ENCODE data around the gene KAZALD1. TPM values are rescaled to one million over a fixed set of nuclear protein-coding genes. Genes with fewer than 3 reads are reported as not detected.

KAZALD1 gene
- total RNA-seq, 1 donor from 2014 or later: 1.3 TPM

- Mint-ChIP-seq H3K36me3 (ENCODE audit: insufficient read depth) (no peaks in the 10 kb centered on the region), H3K27ac (no peak overlapping the region), H3K9me3 (ENCODE audit: low read depth) (no peaks in the 10 kb centered on the region), H3K4me1 (ENCODE audit: low read depth) (no peaks in the 10 kb centered on the region), H3K27me3 (peaks cover 82% of the 10 kb centered on the region), H3K4me3 (ENCODE audit: low read depth) (no peak overlapping the region)
- no peak for DNase-seq (ENCODE audit: low spot score, unreplicated experiment)
- TF ChIP-seq CTCF (IDR thresholded peaks at IDR 0.05; ENCODE audit: unreplicated experiment): no peak
Observed at GRCh38 chr10:101075775-101076174, 14.0 kb downstream of the KAZALD1 start.

DNA sequence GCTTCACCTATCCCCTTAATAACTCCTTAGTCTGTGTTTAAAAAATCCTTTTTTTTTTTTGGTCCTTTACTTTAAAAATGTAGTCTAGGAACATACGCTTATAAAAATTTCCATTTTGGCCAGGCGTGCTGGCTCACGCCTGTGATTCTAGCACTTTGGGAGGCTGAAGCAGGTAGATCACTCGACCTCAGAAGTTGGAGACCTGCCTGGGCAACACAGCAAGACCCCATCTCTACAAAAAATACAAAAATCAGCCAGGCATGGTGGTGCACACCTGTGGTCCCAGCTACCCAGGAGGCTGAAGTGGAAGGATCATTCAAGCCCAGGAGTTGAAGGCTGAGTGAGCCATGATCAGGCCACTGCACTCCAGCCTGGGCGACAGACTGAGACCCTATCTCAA is 14.8 kb downstream of the KAZALD1 start:
- DNase-seq (ENCODE audit: low spot score, unreplicated experiment): no peak
- H3K27ac Mint-ChIP-seq: no peak overlapping the region
- peaks cover 85% of the 10 kb centered on the region for H3K27me3 Mint-ChIP-seq
- no peak for TF ChIP-seq CTCF (IDR thresholded peaks at IDR 0.05; ENCODE audit: unreplicated experiment)
- H3K36me3 Mint-ChIP-seq (ENCODE audit: insufficient read depth): no peaks in the 10 kb centered on the region
- no peaks in the 10 kb centered on the region for H3K4me1 Mint-ChIP-seq (ENCODE audit: low read depth)
- H3K9me3 Mint-ChIP-seq (ENCODE audit: low read depth): no peaks in the 10 kb centered on the region
- H3K4me3 Mint-ChIP-seq (ENCODE audit: low read depth): no peak overlapping the region

DNA sequence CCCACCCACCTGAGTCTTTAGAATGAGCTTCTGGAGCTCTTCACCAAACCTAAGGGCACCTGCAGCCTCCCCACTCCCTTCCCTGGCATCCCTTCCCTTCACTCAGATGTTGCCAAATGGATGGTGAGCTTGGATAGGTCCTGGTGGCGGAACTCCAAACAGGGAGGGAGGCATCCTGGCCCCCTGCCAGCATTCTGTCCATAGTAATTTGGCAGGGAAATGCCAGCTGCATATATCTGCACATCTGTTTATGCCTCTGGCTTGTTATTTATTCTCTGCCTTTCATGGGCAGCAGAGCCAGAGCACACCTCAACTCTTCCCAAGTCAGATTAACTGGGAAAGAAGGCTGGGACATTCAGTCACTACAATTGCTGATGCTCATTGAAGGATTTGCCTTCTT is 18.1 kb downstream of the KAZALD1 start:
- Mint-ChIP-seq H3K36me3 (ENCODE audit: insufficient read depth) (no peaks in the 10 kb centered on the region), H3K4me3 (ENCODE audit: low read depth) (no peak overlapping the region), H3K9me3 (ENCODE audit: low read depth) (no peaks in the 10 kb centered on the region), H3K27me3 (peaks cover 78% of the 10 kb centered on the region), H3K27ac (no peak overlapping the region), H3K4me1 (ENCODE audit: low read depth) (peaks cover 1% of the 10 kb centered on the region)
- no peak for DNase-seq (ENCODE audit: low spot score, unreplicated experiment)
- no peak for TF ChIP-seq CTCF (IDR thresholded peaks at IDR 0.05; ENCODE audit: unreplicated experiment)

- peak; percentile 47 for DNase-seq (ENCODE audit: low spot score, unreplicated experiment)
- Mint-ChIP-seq H3K4me3 (ENCODE audit: low read depth) (no peak overlapping the region), H3K27me3 (peaks cover 76% of the 10 kb centered on the region), H3K4me1 (ENCODE audit: low read depth) (peaks cover 5% of the 10 kb centered on the region), H3K27ac (no peak overlapping the region), H3K36me3 (ENCODE audit: insufficient read depth) (no peaks in the 10 kb centered on the region), H3K9me3 (ENCODE audit: low read depth) (no peaks in the 10 kb centered on the region)
- no peak for TF ChIP-seq CTCF (IDR thresholded peaks at IDR 0.05; ENCODE audit: unreplicated experiment)
Observed at GRCh38 chr10:101080933-101081931, 19.4 kb downstream of the KAZALD1 start.

DNA sequence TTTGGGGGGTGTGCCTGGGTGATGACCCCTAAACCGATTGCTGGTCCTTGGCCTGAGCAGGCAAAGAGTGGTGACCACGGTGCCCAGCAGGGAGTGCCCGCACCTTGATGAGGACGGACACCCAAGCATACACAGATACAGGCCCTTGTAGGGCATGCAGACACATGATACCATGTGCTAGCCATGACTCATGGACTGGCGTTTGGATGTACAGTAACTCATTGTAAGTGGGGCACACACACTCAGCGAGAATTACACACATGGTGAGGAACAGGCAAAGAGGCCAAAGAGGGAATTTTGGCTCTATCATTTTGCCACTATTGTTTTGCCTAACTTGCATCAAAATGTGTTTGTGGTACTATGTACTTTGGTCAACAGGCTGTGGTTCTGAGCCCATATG is 24.1 kb downstream of the KAZALD1 start:
- Mint-ChIP-seq H3K27me3 (peaks cover 81% of the 10 kb centered on the region), H3K9me3 (ENCODE audit: low read depth) (no peaks in the 10 kb centered on the region)

More for the DNA sequence above, 24.1 kb downstream of the KAZALD1 start:
- no peak overlapping the region for H3K4me3 Mint-ChIP-seq (ENCODE audit: low read depth)
- H3K36me3 Mint-ChIP-seq (ENCODE audit: insufficient read depth): no peaks in the 10 kb centered on the region
- no peak for DNase-seq (ENCODE audit: low spot score, unreplicated experiment)
- no peak overlapping the region for H3K27ac Mint-ChIP-seq
- H3K4me1 Mint-ChIP-seq (ENCODE audit: low read depth): peaks cover 5% of the 10 kb centered on the region
- TF ChIP-seq CTCF (IDR thresholded peaks at IDR 0.05; ENCODE audit: unreplicated experiment): no peak

All from progenitor cell of endocrine pancreas (in vitro differentiated cells).